ENCODE results near the gene NCAM1. TPM values are rescaled to one million over a fixed set of nuclear protein-coding genes. Genes with fewer than 3 reads are reported as not detected.

The NCAM1 gene
- total and polyA plus RNA-seq, 2 of the 13 experiments (the other 11 are each of a cell fraction or from before 2014, with no cell fraction given): 0.05 TPM; not detected in 1

DNA sequence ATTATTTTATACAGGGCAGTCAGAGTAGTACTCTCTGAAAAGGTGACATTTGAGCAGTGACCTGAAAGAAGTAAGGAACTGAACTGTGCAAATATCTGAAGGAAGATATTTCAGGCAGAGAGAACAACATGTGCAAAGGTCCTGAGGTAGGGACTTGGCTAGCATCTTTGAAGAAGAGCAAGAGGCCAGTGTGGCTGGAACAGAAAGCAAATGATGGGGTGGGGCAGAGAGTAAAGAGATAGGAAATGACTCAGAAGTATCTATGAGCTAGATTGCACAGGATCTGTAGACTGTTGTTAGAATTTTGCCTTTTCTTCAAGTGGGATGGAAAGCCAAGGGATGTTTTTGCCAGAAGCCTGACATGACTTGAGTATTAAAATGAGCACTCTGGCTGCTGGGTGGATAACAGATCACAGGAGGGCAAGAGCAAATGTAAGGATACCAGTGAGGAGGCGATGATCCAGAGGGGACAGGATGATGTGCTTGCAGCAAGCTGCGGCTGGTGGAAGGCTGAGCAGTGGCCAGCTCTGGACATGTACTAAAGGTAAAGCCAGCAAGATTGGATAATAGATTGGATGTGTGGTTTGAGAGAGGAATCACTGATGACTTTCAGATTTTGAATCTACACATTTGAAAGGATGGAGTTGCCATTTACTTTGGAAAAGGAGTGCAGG, 320.0 kb downstream of the NCAM1 start (continued):
- TF ChIP-seq REPIN1 (CRISPR knock-in tag; IDR thresholded peaks at IDR 0.05; ENCODE audit: borderline replicate concordance, low read depth): no peak
- TF ChIP-seq, protein P1, sequence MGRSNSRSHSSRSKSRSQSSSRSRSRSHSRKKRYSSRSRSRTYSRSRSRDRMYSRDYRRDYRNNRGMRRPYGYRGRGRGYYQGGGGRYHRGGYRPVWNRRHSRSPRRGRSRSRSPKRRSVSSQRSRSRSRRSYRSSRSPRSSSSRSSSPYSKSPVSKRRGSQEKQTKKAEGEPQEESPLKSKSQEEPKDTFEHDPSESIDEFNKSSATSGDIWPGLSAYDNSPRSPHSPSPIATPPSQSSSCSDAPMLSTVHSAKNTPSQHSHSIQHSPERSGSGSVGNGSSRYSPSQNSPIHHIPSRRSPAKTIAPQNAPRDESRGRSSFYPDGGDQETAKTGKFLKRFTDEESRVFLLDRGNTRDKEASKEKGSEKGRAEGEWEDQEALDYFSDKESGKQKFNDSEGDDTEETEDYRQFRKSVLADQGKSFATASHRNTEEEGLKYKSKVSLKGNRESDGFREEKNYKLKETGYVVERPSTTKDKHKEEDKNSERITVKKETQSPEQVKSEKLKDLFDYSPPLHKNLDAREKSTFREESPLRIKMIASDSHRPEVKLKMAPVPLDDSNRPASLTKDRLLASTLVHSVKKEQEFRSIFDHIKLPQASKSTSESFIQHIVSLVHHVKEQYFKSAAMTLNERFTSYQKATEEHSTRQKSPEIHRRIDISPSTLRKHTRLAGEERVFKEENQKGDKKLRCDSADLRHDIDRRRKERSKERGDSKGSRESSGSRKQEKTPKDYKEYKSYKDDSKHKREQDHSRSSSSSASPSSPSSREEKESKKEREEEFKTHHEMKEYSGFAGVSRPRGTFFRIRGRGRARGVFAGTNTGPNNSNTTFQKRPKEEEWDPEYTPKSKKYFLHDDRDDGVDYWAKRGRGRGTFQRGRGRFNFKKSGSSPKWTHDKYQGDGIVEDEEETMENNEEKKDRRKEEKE (IDR thresholded peaks at IDR 0.05): no peak
- TF ChIP-seq HDAC1 (CRISPR knock-in tag; IDR thresholded peaks at IDR 0.05): no peak

DNA sequence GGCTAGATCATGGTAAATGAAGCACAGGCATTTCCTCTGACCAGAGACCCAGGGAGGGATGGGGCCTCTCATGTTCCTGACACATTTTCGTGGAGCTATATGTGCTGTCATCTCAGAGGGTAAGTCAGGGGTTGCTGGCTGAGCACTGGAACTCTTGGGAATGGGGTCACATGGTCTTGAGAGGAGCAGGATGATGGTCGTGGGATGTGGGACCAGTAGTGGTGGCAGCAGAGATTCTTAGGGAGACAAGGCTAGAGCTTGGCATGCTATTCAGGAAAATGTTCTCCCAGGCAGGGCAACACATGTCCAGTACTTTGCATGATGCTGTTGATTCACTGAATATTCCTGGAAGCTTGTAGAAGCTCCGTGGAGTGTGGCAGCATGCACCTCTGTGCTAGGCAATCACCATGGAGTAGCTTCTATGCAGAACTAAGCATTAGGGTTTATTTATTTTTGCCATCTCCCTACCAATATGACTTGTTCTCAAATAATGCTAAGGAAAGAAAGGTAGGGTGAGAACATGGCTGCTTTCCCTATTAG, 321.7 kb downstream of the NCAM1 start:
- DNase-seq (ENCODE audit: low spot score): no peak
- H3K4me3 ChIP-seq (replicated peaks in 1 of 3; ENCODE audit: insufficient read depth in 1 of 3, low read depth in 2 of 3, low read length in 3 of 3): no peak overlapping the region
- TF ChIP-seq RCOR2 (CRISPR knock-in tag; IDR thresholded peaks at IDR 0.05): no peak
- TF ChIP-seq NFIC (IDR thresholded peaks at IDR 0.05; ENCODE audit: low read length): no peak
- TF ChIP-seq ELF3 (CRISPR knock-in tag; IDR thresholded peaks at IDR 0.05): no peak
- TF ChIP-seq, protein P2, sequence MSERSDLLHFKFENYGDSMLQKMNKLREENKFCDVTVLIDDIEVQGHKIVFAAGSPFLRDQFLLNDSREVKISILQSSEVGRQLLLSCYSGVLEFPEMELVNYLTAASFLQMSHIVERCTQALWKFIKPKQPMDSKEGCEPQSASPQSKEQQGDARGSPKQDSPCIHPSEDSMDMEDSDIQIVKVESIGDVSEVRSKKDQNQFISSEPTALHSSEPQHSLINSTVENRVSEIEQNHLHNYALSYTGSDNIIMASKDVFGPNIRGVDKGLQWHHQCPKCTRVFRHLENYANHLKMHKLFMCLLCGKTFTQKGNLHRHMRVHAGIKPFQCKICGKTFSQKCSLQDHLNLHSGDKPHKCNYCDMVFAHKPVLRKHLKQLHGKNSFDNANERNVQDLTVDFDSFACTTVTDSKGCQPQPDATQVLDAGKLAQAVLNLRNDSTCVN (CRISPR knock-in tag; IDR thresholded peaks at IDR 0.05; ENCODE audit: borderline replicate concordance): no peak
- TF ChIP-seq ZNF703 (CRISPR knock-in tag; IDR thresholded peaks at IDR 0.05; ENCODE audit: borderline replicate concordance): no peak
- ChIA-PET CTCF (ENCODE audit: low intra/inter-chr PET ratio, low total read pairs) (no interaction called here), POLR2A (no interaction called here)
- no peak for FAIRE-seq
- intact Hi-C loops (cut with micrococcal nuclease; ENCODE audit: unreplicated experiment): loop anchor here (10.0 kb wide), 1 partner anchor 1068 kb away; no protein-coding TSS in a partner anchor
- H3K9me3 ChIP-seq (ENCODE audit: low read length): no peaks in the 10 kb centered on the region
- no peak overlapping the region for H2AFZ ChIP-seq (ENCODE audit: low read length)
- 19% methylated on average over 2 of the region's 3 CpGs for WGBS (ENCODE audit: low lambda C conversion rate)
- in situ Hi-C loops (cut with HindIII; ENCODE audit: extremely low pct_ligation_motif_present, low pct_unique_long_range_greater_than_20kb): loop anchor here (10.0 to 25.0 kb wide), 2 partner anchors 446 to 998 kb away; no protein-coding TSS in a partner anchor
- ATAC-seq: no peak
- H4K20me1 ChIP-seq (ENCODE audit: insufficient read depth, low read length): no peaks in the 10 kb centered on the region
- H3K4me2 ChIP-seq (ENCODE audit: low read depth, low read length): no peak overlapping the region
- no peak overlapping the region for H3K9ac ChIP-seq (ENCODE audit: insufficient read depth, low read depth, low read length)
- H3K27me3 ChIP-seq (ENCODE audit: control insufficient read depth in 1 of 2, insufficient read depth in 2 of 2, low read length in 2 of 2): no peaks in the 10 kb centered on the region
- H3K36me3 ChIP-seq (replicated peaks in 1 of 2; ENCODE audit: control insufficient read depth in 1 of 2, insufficient read depth in 2 of 2, low read length in 2 of 2): no peaks in the 10 kb centered on the region
- BruUV-seq (replicated peaks): no TSS peak
- H3K4me1 ChIP-seq (ENCODE audit: insufficient read depth, low read length): peaks cover 17% of the 10 kb centered on the region
- H3K79me2 ChIP-seq (ENCODE audit: insufficient read depth, low read length): no peaks in the 10 kb centered on the region
- no peak overlapping the region for H3K27ac ChIP-seq (ENCODE audit: extremely low read length, insufficient read depth, low read length)
